Hepatocyte (in vitro differentiated cells): ENCODE data around the gene ACER1.

Experiments used
- CTCF ChIP-seq: fragments of 200-600 bp; sonication (generic); IDR thresholded peaks from 2 replicates; pipeline ENCODE4 v1.5.1; 2016; ENCODE audit warnings: antibody characterized with exemption, mild to moderate bottlenecking; ENCODE audit not compliant: poor library complexity
- EZH2 ChIP-seq: fragments of 200-600 bp; sonication (generic); IDR thresholded peaks from 2 replicates; pipeline ENCODE4 v1.6.1; 2016; ENCODE audit warnings: antibody characterized with exemption, mild to moderate bottlenecking, borderline replicate concordance
- EZH2phosphoT487 ChIP-seq: fragments of 200-600 bp; sonication (generic); IDR thresholded peaks from one replicate; pipeline ENCODE4 v1.6.1; 2018; ENCODE audit warnings: antibody characterized with exemption, mild to moderate bottlenecking, low read depth, moderate library complexity; ENCODE audit not compliant: unreplicated experiment, severe bottlenecking

- TF ChIP-seq EZH2phosphoT487 (no peak), EZH2 (no peak), CTCF (no peak)
These were observed 61.0 kb downstream of the ACER1 start for GRCh38 chr19:6272411-6272791.
